OCI-LY3 (cell line): ENCODE data around the gene LST1.

Source experiments
- H2AFZ ChIP-seq: fragments of 200-600, 300-600 bp; shearing (Covaris generic); 2 replicates; pipeline ENCODE4 v1.6.0; 2014; ENCODE audit warnings: antibody characterized with exemption, low read depth, low read length
- H3K27ac ChIP-seq: fragments of 200-600, 300-600 bp; sonication (generic); 2 replicates; pipeline ENCODE4 v1.5.1; 2014; ENCODE audit warnings: mild to moderate bottlenecking, low read length, moderate library complexity, mixed read lengths
- H3K27me3 ChIP-seq: fragments of 200-600, 300-600 bp; sonication (generic); 2 replicates; pipeline ENCODE4 v1.6.1; 2014; ENCODE audit warnings: low read depth, low read length, mixed read lengths
- H3K36me3 ChIP-seq: fragments of 200-600, 300-600 bp; sonication (generic); replicated peaks from 2 replicates; pipeline ENCODE3; 2014; ENCODE audit warnings: low read depth, low read length, mixed read lengths
- H3K4me1 ChIP-seq: fragments of 300-600, 200-600 bp; sonication (generic); 2 replicates; pipeline ENCODE4 v1.6.1; 2014; ENCODE audit warnings: low read length, mixed read lengths
- H3K4me2 ChIP-seq: fragments of 200-600, 300-600 bp; sonication (generic); 2 replicates; pipeline ENCODE4 v1.6.1; 2014; ENCODE audit warnings: low read length, mixed read lengths
- H3K4me3 ChIP-seq: fragments of 300-600, 200-600 bp; sonication (generic); 2 replicates; pipeline ENCODE4 v1.5.1; 2014; ENCODE audit warnings: antibody characterized with exemption, mild to moderate bottlenecking, low read length, moderate library complexity
- H3K79me2 ChIP-seq: fragments of 300-600, 200-600 bp; shearing (Covaris generic); 2 replicates; pipeline ENCODE4 v1.6.1; 2014; ENCODE audit warnings: mild to moderate bottlenecking, low read length, mixed read lengths
- H3K9ac ChIP-seq: fragments of 300-600, 200-600 bp; shearing (Covaris generic); 2 replicates; pipeline ENCODE4 v1.6.0; 2014; ENCODE audit warnings: mild to moderate bottlenecking, low read length, moderate library complexity
- H3K9me3 ChIP-seq: fragments of 200-600, 300-600 bp; shearing (Covaris generic); 2 replicates; pipeline ENCODE4 v1.6.1; 2014; ENCODE audit warnings: low read length, mixed read lengths; ENCODE audit not compliant: insufficient read depth
- H4K20me1 ChIP-seq: fragments of 200-600, 300-600 bp; sonication (generic); 2 replicates; pipeline ENCODE4 v1.6.1; 2016; ENCODE audit warnings: low read length, mixed read lengths; ENCODE audit not compliant: insufficient read depth
- EZH2phosphoT487 ChIP-seq: fragments of 200-600 bp; shearing (Covaris generic); IDR thresholded peaks from 2 replicates; pipeline ENCODE4 v1.6.1; 2018; ENCODE audit warnings: antibody characterized with exemption, mixed run types, low read depth
- TF ChIP-seq, protein P1 (sequence below): fragments of 200-600, 300-600 bp; sonication (generic); IDR thresholded peaks from 2 replicates; pipeline ENCODE4 v1.5.1; 2014; ENCODE audit warnings: antibody characterized with exemption, low read length, low read depth

Gene LST1

DNA sequence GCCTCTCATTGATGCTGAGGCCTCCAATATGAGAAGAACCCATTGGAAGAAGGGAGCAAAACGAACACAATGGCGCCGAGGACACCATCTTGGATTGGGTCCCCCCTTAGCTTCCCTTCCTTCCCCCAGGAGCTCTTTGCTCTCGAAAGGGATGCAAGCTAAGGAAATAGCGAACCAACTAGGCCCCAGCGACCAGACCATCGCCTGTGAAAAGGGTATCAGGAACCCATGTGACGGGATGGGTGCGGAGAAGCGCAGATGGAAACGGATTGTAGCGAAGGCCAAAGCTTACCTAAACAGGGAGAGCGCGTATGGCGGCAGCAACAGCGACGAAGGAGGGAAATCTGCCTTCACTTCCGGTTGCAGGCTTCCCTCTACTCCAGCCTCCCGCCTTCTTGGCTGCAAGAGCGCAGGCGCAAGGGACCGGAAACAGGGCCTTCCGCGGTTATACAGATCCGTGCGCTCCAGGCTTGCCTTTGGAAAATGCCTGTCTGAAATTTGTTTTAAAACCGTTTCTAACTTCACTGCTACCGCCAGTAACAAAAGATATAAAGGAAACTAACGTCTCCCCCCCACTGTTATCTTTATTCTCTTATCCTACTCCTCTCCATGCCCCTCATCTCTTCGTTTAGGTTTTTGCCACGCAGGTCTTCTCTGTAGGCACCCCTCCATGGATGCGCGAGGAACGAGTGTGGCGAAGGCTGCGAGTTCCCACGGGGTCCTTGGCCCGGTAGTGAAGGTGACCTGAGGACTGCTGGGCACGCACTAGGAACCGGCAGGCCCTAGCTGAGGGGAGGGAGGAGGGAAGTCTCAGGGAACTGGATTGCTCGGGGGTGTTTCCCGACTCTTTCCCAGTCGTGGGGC is 44.2 kb upstream of the LST1 start, which contains the start of gene DDX39B:
TSS of gene DDX39B (minus strand) at position 346 of the 864 bp plus-strand sequence. CDS start 1,471 bp downstream, outside the sequence.
- H2AFZ ChIP-seq = peak within 1 kb of the TSS; percentile 68; the same call in 1 of the 2 replicates

DNA sequence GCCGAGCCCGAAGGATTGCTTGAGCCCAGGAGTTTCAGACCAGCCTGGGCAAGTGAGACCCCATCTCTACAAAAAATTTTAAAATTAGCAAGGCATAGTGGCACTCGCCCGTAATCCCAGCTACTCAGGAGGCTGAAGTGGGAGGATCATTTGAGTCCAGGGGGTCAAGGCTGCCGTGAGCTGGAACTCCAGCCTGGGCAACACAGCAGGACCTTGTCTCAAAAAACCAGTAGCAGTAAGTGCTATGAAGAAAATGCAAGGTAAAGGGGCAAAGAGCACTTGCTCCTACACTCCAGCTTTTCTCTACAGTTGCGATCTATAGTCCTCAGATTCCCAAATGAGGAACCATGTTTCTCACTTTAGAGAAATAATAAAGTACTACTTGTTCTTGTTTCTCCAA is 42.4 kb upstream of the LST1 start:
- Histone ChIP-seq H4K20me1 (peaks cover 26% of the 10 kb centered on the region), H3K9ac (no peak overlapping the region), H3K79me2 (peaks cover 52% of the 10 kb centered on the region), H3K27me3 (no peaks in the 10 kb centered on the region), H3K9me3 (no peaks in the 10 kb centered on the region), H3K27ac (no peak overlapping the region), H3K36me3 (peaks cover 23% of the 10 kb centered on the region), H3K4me1 (peaks cover 35% of the 10 kb centered on the region), H3K4me3 (no peak overlapping the region), H2AFZ (no peak overlapping the region), H3K4me2 (no peak overlapping the region)
- TF ChIP-seq EZH2phosphoT487 = no peak

More for the DNA sequence above, 44.2 kb upstream of the LST1 start, which contains the start of gene DDX39B:
- peak within 1 kb of the TSS; percentile 85 for H3K27ac ChIP-seq
- H3K79me2 ChIP-seq = peaks cover 58% of the 10 kb centered on the region
- no peaks in the 10 kb centered on the region for H3K27me3 ChIP-seq
- H3K4me2 ChIP-seq = peak within 1 kb of the TSS; percentile 88
- H3K9ac ChIP-seq = peak within 1 kb of the TSS; percentile 96
- peaks cover 33% of the 10 kb centered on the region for H4K20me1 ChIP-seq
- H3K4me1 ChIP-seq = peaks cover 27% of the 10 kb centered on the region
- H3K9me3 ChIP-seq = no peaks in the 10 kb centered on the region
- TF ChIP-seq, protein P1, sequence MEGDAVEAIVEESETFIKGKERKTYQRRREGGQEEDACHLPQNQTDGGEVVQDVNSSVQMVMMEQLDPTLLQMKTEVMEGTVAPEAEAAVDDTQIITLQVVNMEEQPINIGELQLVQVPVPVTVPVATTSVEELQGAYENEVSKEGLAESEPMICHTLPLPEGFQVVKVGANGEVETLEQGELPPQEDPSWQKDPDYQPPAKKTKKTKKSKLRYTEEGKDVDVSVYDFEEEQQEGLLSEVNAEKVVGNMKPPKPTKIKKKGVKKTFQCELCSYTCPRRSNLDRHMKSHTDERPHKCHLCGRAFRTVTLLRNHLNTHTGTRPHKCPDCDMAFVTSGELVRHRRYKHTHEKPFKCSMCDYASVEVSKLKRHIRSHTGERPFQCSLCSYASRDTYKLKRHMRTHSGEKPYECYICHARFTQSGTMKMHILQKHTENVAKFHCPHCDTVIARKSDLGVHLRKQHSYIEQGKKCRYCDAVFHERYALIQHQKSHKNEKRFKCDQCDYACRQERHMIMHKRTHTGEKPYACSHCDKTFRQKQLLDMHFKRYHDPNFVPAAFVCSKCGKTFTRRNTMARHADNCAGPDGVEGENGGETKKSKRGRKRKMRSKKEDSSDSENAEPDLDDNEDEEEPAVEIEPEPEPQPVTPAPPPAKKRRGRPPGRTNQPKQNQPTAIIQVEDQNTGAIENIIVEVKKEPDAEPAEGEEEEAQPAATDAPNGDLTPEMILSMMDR = no peak
- no peak for TF ChIP-seq EZH2phosphoT487
- peak within 1 kb of the TSS; percentile 98 for H3K4me3 ChIP-seq
- peaks cover 26% of the 10 kb centered on the region for H3K36me3 ChIP-seq

DNA sequence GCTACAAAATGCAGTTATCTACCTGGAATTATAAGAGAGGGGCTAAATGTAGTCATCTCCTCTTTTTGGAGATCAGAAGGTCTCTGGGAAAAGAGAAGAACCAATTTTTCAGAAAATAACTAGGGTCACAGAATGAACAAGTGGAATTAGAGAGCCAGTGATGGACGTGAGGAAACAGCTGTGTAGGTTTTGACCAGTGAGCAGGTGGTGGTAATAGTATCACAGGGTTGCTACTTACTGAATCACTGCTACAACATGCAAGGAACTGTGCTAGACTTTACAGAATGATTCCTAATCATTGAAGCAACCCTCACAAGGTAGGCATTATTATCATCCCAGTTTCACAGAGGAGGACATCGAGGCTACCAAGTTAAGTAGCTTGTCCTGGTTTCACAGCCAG is 41.4 kb upstream of the LST1 start:
- Histone ChIP-seq H3K36me3 (peaks cover 17% of the 10 kb centered on the region), H3K4me3 (no peak overlapping the region), H3K79me2 (peaks cover 42% of the 10 kb centered on the region), H3K27me3 (no peaks in the 10 kb centered on the region), H2AFZ (no peak overlapping the region), H3K9me3 (no peaks in the 10 kb centered on the region), H4K20me1 (peaks cover 16% of the 10 kb centered on the region), H3K4me1 (peaks cover 27% of the 10 kb centered on the region), H3K9ac (no peak overlapping the region), H3K27ac (no peak overlapping the region), H3K4me2 (no peak overlapping the region)
- TF ChIP-seq EZH2phosphoT487 = no peak
- TF ChIP-seq, protein P1 = no peak

DNA sequence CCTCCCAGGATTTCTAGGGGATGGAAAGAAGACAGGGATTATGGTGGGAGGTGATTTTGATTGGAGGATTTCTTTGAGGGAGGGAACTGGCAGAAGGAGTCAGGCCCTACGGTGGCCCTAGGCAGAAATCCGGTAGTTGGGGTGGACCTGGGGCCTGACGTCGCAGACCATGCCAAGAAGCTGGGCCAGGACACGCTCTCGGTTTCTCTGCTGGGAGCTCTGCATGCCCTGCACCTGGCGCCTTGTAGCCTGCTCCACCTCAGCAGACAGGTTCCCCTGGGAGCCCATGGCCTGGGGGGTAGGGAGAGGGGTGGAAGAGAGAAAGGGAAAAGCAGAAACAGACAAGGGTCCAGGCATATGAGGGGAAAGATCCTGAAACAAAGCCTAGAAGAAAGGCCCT is 40.8 kb upstream of the LST1 start:
- no peak overlapping the region for H3K9ac ChIP-seq
- H3K4me2 ChIP-seq = no peak overlapping the region
- H3K79me2 ChIP-seq = peaks cover 36% of the 10 kb centered on the region
- peaks cover 11% of the 10 kb centered on the region for H3K36me3 ChIP-seq
- no peaks in the 10 kb centered on the region for H3K27me3 ChIP-seq
- H2AFZ ChIP-seq = no peak overlapping the region
- peaks cover 10% of the 10 kb centered on the region for H4K20me1 ChIP-seq
- no peaks in the 10 kb centered on the region for H3K9me3 ChIP-seq
- no peak overlapping the region for H3K4me3 ChIP-seq
- peaks cover 24% of the 10 kb centered on the region for H3K4me1 ChIP-seq
- no peak for TF ChIP-seq EZH2phosphoT487
- TF ChIP-seq, protein P1 = no peak
- H3K27ac ChIP-seq = no peak overlapping the region
